Upper lobe of right lung (tissue), 1 donor: ENCODE measurements around the gene ZFHX3. TPM values are rescaled to one million over a fixed set of nuclear protein-coding genes. Genes with fewer than 3 reads are reported as not detected.

Experiments
- ATAC-seq: fragments of 200-7000 bp; cut with Tn5 transposase; one replicate; pipeline ENCODE4 v1.9.1; 2020; ENCODE audit warnings: mild to moderate bottlenecking, moderate library complexity
- DNase-seq: peaks from one replicate; pipeline ENCODE4 v3.0.0-alpha.2; 2020
- H3K27ac ChIP-seq: fragments of 200-600 bp; one replicate; pipeline ENCODE4 v1.8.0; 2022
- H3K27me3 ChIP-seq: fragments of 200-600 bp; one replicate; pipeline ENCODE4 v1.8.0; 2022; ENCODE audit warnings: mild to moderate bottlenecking
- H3K36me3 ChIP-seq: fragments of 200-600 bp; one replicate; pipeline ENCODE4 v1.8.0; 2022
- H3K4me1 ChIP-seq: fragments of 200-600 bp; one replicate; pipeline ENCODE4 v1.8.0; 2022
- H3K4me3 ChIP-seq: fragments of 200-600 bp; one replicate; pipeline ENCODE4 v1.8.0; 2022; ENCODE audit warnings: mild to moderate bottlenecking
- H3K9me3 ChIP-seq: fragments of 200-600 bp; one replicate; pipeline ENCODE4 v1.8.0; 2022
- intact Hi-C: fragments of 100-400 bp; cut with DNase I; formaldehyde crosslinking; loops from one replicate; pipeline ENCODE4 v1.11.0; 2022
- total RNA-seq: library from RNA; stranded (reverse); fragmentation: NEBNext Ultra II Directional; extraction: Animal tissue kit (Norgen Biotek cat#: 25700); gene quantifications from one replicate; pipeline ENCODE4 v1.2.1, GENCODE V29; 2021
- TF ChIP-seq, protein P1 (sequence below): fragments of 200-600 bp; IDR thresholded peaks from one replicate; pipeline ENCODE4 v1.8.0; 2022; ENCODE audit warnings: antibody characterized with exemption
- donor health status: DM: no; HTN: yes; CAD: no; lungs with severe emphysema.

Gene ZFHX3
- total RNA-seq, 1 donor from 2014 or later, result 29.0 TPM

DNA sequence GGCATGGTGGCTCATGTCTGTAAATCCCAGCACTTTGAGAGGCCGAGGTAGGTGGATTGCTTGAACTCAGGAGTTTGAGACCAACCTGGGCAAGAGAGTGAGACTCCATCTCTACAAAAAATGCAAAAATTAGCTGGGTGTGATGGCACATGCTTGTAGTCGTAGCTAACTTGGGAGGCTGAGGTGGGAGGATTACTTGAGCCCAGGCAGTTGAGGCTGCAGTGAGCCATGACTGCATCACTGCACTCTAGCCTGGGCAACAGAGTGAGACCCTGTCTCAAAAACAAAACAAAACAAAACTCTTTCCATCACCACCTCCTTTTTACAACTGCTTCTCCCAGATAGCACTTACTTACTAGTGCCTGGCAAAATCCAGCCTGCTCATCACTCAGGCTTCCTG, 214.0 kb downstream of the ZFHX3 start:
- intact Hi-C loops, result loop anchor here (10.0 kb wide), 2 partner anchors 111 to 361 kb away; no protein-coding TSS in a partner anchor
- no peaks in the 10 kb centered on the region for H3K9me3 ChIP-seq
- DNase-seq (no peak), ATAC-seq (no peak)
- no peaks in the 10 kb centered on the region for H3K4me1 ChIP-seq
- H3K27me3 ChIP-seq, result no peaks in the 10 kb centered on the region
- peaks cover 6% of the 10 kb centered on the region for H3K36me3 ChIP-seq
- H3K27ac ChIP-seq, result no peak overlapping the region
- TF ChIP-seq, protein P1, sequence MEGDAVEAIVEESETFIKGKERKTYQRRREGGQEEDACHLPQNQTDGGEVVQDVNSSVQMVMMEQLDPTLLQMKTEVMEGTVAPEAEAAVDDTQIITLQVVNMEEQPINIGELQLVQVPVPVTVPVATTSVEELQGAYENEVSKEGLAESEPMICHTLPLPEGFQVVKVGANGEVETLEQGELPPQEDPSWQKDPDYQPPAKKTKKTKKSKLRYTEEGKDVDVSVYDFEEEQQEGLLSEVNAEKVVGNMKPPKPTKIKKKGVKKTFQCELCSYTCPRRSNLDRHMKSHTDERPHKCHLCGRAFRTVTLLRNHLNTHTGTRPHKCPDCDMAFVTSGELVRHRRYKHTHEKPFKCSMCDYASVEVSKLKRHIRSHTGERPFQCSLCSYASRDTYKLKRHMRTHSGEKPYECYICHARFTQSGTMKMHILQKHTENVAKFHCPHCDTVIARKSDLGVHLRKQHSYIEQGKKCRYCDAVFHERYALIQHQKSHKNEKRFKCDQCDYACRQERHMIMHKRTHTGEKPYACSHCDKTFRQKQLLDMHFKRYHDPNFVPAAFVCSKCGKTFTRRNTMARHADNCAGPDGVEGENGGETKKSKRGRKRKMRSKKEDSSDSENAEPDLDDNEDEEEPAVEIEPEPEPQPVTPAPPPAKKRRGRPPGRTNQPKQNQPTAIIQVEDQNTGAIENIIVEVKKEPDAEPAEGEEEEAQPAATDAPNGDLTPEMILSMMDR, result no peak
- no peak overlapping the region for H3K4me3 ChIP-seq

DNA sequence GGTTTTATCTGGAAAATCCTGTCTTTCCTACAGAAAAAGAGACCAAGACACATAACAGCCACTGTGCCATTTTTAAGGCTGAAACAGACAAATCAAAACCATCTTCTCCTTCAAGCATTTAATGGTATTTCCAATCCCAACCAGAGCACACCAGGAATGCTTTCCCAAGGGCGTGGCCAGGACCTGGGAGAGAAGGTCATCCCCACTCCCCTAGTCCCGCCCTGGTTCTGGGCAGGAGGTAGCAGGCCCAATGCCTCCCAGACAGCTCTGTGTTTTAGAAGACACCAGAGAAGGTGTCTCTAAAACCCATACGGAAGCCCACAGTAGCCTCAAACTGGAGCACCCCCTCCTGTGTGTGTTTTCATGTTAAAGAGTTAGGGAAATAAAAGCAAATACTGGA, 214.4 kb downstream of the ZFHX3 start:
- TF ChIP-seq, protein P1, result no peak
- Histone ChIP-seq H3K4me3 (no peak overlapping the region), H3K27me3 (no peaks in the 10 kb centered on the region), H3K4me1 (no peaks in the 10 kb centered on the region), H3K9me3 (no peaks in the 10 kb centered on the region), H3K27ac (no peak overlapping the region), H3K36me3 (peaks cover 11% of the 10 kb centered on the region)
- DNase-seq (no peak), ATAC-seq (no peak)
- intact Hi-C loops, result loop anchor here (10.0 kb wide), 2 partner anchors 111 to 361 kb away; no protein-coding TSS in a partner anchor

DNA sequence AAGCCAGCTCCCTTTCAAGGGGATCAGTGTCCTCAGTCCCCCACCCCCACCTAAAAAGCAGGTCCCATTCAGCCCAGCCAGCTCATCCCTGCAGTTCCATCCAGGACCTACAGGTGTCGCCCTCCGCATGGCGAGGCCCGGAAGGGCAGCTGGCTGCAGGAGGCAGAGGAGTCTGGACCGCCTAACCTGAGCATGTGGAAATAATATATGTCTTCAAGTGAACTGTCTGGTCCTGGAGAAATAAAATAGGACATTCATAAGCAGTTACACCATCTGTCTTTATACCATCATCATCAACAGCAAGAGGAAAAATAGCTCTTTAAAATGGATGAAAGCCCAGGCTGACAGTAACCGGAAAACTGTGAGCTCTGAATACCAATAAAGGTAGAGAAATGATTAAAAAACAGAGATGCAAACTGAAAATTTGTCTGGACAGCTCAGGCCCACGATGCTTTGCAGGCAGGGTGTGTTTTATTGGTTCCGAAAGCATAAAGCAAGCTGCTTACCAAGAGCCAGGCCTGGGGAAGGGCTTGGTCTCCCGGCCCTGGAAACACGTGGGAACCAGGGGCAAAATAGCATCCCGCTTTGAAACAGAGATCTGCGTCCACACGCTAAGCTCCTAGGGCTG, 215.2 kb downstream of the ZFHX3 start:
- DNase-seq (peak; percentile 87), ATAC-seq (peak; percentile 97)
- H3K36me3 ChIP-seq, result peaks cover 13% of the 10 kb centered on the region
- H3K27ac ChIP-seq, result no peak overlapping the region
- no peak overlapping the region for H3K4me3 ChIP-seq
- intact Hi-C loops, result loop anchor here (10.0 kb wide), 2 partner anchors 112 to 362 kb away; no protein-coding TSS in a partner anchor
- H3K9me3 ChIP-seq, result no peaks in the 10 kb centered on the region
- H3K27me3 ChIP-seq, result no peaks in the 10 kb centered on the region
- H3K4me1 ChIP-seq, result no peaks in the 10 kb centered on the region
- TF ChIP-seq, protein P1, result peak; percentile 96

DNA sequence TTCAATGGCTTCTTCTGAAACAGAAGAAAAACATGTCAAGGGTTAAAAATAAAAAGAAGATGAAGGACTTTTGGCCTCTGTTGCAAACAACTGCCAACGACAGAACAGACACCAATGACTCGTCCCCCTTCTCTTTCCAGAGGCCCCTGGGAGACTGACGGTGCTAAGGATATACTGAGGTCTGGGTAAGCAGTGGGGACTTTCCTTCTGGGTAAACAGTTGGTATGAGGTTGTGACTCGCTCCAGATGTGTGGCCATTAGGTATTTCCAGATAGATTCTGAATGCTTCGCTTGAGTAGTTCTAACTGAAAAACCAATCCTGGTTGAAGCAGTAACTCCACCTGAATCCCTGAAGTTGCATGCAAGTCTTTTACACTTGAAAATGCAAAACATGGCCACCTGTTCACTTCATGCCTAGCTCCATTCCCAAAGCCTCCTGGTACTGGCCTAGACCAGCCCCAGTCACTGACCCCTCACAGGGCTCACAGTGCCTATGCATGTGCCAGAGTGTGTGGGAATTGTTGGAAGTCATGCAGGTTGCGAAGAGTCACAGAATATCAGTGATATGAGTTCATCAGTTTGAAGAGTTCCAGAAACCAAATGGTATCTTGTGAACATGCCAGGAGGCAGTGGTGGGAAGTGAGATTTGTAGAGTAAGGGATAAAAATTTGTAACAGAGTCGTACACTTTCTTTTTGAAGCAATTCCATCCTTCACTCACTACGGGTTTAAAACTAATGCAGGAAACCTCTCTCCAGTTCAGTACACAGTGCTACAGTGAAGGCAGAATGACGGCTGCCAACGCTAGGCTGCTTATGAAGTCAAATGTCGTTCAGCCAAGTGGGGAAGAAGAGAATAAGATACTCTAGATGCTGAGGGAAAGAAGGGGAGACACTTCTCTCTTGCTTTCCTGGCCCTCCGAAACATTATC, 217.8 kb downstream of the ZFHX3 start:
- no peak for DNase-seq
- no peak overlapping the region for H3K27ac ChIP-seq
- intact Hi-C loops, result loop anchor here (10.0 kb wide), 2 partner anchors 115 to 365 kb away; no protein-coding TSS in a partner anchor
- ATAC-seq, result no peak
- H3K36me3 ChIP-seq, result peaks cover 13% of the 10 kb centered on the region
- TF ChIP-seq, protein P1, result no peak
- no peaks in the 10 kb centered on the region for H3K9me3 ChIP-seq
- no peaks in the 10 kb centered on the region for H3K27me3 ChIP-seq
- H3K4me3 ChIP-seq, result no peak overlapping the region
- H3K4me1 ChIP-seq, result no peaks in the 10 kb centered on the region

DNA sequence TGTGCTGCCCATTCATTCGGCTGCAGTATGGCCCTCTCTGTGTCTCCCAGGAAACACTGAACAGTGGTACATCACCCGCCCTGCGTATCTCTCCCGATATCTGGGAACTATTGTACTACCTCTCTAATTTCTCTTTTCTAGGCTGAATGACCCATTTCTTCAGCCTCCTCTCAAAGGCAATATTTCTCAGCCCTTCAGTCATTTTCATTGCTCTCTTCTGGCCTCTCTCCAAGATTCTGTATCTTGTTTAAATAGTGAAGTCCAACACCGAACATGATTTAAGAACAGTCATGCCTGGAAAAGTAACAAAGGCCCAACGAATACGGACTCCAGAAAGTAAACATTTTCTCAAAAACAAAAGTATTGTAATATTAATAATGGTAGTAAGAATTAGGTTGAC, 220.1 kb downstream of the ZFHX3 start:
- no peak overlapping the region for H3K27ac ChIP-seq
- H3K4me1 ChIP-seq, result no peaks in the 10 kb centered on the region

More for the DNA sequence above, 220.1 kb downstream of the ZFHX3 start:
- no peaks in the 10 kb centered on the region for H3K27me3 ChIP-seq
- no peaks in the 10 kb centered on the region for H3K9me3 ChIP-seq
- ATAC-seq (no peak), DNase-seq (no peak)
- intact Hi-C loops, result no loop called here
- H3K4me3 ChIP-seq, result no peak overlapping the region
- TF ChIP-seq, protein P1, result no peak
- H3K36me3 ChIP-seq, result peaks cover 13% of the 10 kb centered on the region
